K562 (cell line): Measurements from ENCODE around the gene NEK5. TPM values are rescaled to one million over a fixed set of nuclear protein-coding genes. Genes with fewer than 3 reads are reported as not detected.

Experiments
- L3MBTL2 ChIP-seq: fragments of 450-650 bp; IDR thresholded peaks from 2 replicates; pipeline ENCODE4 v1.6.1; 2016; ENCODE audit warnings: mild to moderate bottlenecking, moderate library complexity
- NCOA2 ChIP-seq, 2 experiments: fragments of 450-650 bp; IDR thresholded peaks; 2 replicates each; pipeline ENCODE4 v1.6.1; 2018; ENCODE audit warnings: mild to moderate bottlenecking in 2 of 2, moderate library complexity in 1 of 2; ENCODE audit not compliant: partially characterized antibody in 2 of 2
- NRF1 ChIP-seq, 2 experiments: fragments of 450-650 bp; IDR thresholded peaks in 1 of 2; conservative IDR thresholded peaks in 1 of 2; 2 replicates each; pipeline ENCODE4 v1.6.1; 2014; ENCODE audit warnings: mild to moderate bottlenecking in 2 of 2
- REST ChIP-seq, 2 experiments: fragments of 450-650 bp; formaldehyde crosslinking in 1 of 2; IDR thresholded peaks; 2 replicates each; pipeline versions ENCODE4 v1.4.0 to v1.6.1; 2014 to 2020; ENCODE audit warnings: mild to moderate bottlenecking in 2 of 2, borderline replicate concordance in 1 of 2, low read depth in 1 of 2
- ZFX ChIP-seq: sonication (generic); formaldehyde crosslinking; IDR thresholded peaks from 2 replicates; pipeline ENCODE4 v1.8.0; 2022; ENCODE audit warnings: mild to moderate bottlenecking, missing genetic modification reagents, moderate library complexity
- ZNF407 ChIP-seq: fragments of 450-650 bp; IDR thresholded peaks from 2 replicates; pipeline ENCODE4 v1.6.1; 2016; ENCODE audit warnings: low read depth
- polyA plus RNA-seq, 8 experiments: library from polyadenylated mRNA; depleted of rRNA in 4 of 8; stranded (reverse) in 5 of 8; unstranded in 3 of 8; fragments of >200 nt; fragmentation: Nextera tagmentation in 2 of 8; fragmentation: Illumina TruSeq in 1 of 8; extraction: Ambion mirVana in 2 of 8; extraction: Trizol in 1 of 8; gene quantifications; 2 replicates each; pipeline versions ENCODE4 v1.2.1 to v1.2.3, GENCODE V29; 2011 to 2014; ENCODE audit warnings: inconsistent platforms in 1 of 8, missing spikeins in 1 of 8
- total RNA-seq, 7 experiments: library from RNA; depleted of rRNA in 6 of 7; stranded (reverse); fragments of >200 nt in 6 of 7; fragmentation: Illumina TruSeq in 2 of 7; extraction: Trizol in 2 of 7; gene quantifications; 2 replicates each; pipeline versions ENCODE4 v1.2.1 to v1.2.3, GENCODE V29; 2011 to 2021; ENCODE audit warnings: low replicate concordance in 1 of 7
- TF ChIP-seq, protein P1 (sequence below): sonication (generic); formaldehyde crosslinking; IDR thresholded peaks from 2 replicates; pipeline ENCODE4 v1.8.0; 2022; ENCODE audit warnings: missing genetic modification reagents, mild to moderate bottlenecking, moderate library complexity, borderline replicate concordance

Gene NEK5
- total and polyA plus RNA-seq, 9 of the 15 experiments (the other 6 are each of a cell fraction or from before 2014, with no cell fraction given) = 0.09 to 0.44 (median 0.33) TPM

- TF ChIP-seq REST (IDR thresholded peaks at IDR 0.05; ENCODE audit: borderline replicate concordance) (peak; percentile 68), REST (CRISPR knock-in tag; IDR thresholded peaks at IDR 0.05; ENCODE audit: low read depth) (no peak), NCOA2 (IDR thresholded peaks at IDR 0.05; ENCODE audit: partially characterized antibody in 2 of 2) (no peak), ZNF407 (no peak), NRF1 (conservative IDR thresholded peaks at IDR 0.05 in 1 of 2, IDR thresholded peaks at IDR 0.05 in 1 of 2) (0 out of 4 replicates have a peak, but pooled peaks have one; percentile 19 to 29), L3MBTL2 (0 out of 2 replicates have a peak, but pooled peaks have one; percentile 16), ZFX (CRISPR knock-in tag) (peak; percentile 61)
- TF ChIP-seq, protein P1, sequence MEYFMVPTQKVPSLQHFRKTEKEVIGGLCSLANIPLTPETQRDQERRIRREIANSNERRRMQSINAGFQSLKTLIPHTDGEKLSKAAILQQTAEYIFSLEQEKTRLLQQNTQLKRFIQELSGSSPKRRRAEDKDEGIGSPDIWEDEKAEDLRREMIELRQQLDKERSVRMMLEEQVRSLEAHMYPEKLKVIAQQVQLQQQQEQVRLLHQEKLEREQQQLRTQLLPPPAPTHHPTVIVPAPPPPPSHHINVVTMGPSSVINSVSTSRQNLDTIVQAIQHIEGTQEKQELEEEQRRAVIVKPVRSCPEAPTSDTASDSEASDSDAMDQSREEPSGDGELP (CRISPR knock-in tag) = peak; percentile 39; the same call in 1 of the 2 replicates
Measured at GRCh38 chr13:52128714-52129700, at the start of gene NEK5 (continued).
